NCI-H748 treated with DMSO at 0.1 percent for 48 hours (cell line): ENCODE results near the gene FAAP100.
A peak's percentile ranks its signal among the peaks of the same experiment; 100 is the strongest.
"Not testable (repeated sequence)": the region's sequence is repeated elsewhere in the genome, so short reads cannot be mapped to it uniquely, and the experiment has no call there.

Source experiments
- DNase-seq: peaks from one replicate; lab custom pipeline; 2025; lab: John Stamatoyannopoulos, UW

FAAP100 gene

GRCh38 chr17:81537856-81538555, 14.1 kb downstream of the FAAP100 start:
- peak; percentile 62 for DNase-seq

GRCh38 chr17:81537343-81537855, 14.8 kb downstream of the FAAP100 start:
- DNase-seq = peak; percentile 62

- DNase-seq = no peak
Observed at GRCh38 chr17:81536299-81537290, 15.6 kb downstream of the FAAP100 start.

- DNase-seq = no peak
Observed at GRCh38 chr17:81535480-81536298, 16.5 kb downstream of the FAAP100 start.

- DNase-seq = no peak
Observed at GRCh38 chr17:81535007-81535328, 17.2 kb downstream of the FAAP100 start.

- no peak for DNase-seq
Observed at GRCh38 chr17:81534157-81535006, 17.8 kb downstream of the FAAP100 start.

- no peak for DNase-seq
Observed at GRCh38 chr17:81533339-81534141, 18.6 kb downstream of the FAAP100 start.

GRCh38 chr17:81532490-81533287, 19.5 kb downstream of the FAAP100 start:
- no peak for DNase-seq

- DNase-seq = not testable (repeated sequence)
Observed at GRCh38 chr17:81531998-81532404, 20.2 kb downstream of the FAAP100 start.

- DNase-seq = not testable (repeated sequence)
Observed at GRCh38 chr17:81531013-81531412, 21.1 kb downstream of the FAAP100 start.

- no peak for DNase-seq
Observed at GRCh38 chr17:81529437-81529803, 22.7 kb downstream of the FAAP100 start.

- DNase-seq = peak; percentile 53
Observed at GRCh38 chr17:81528651-81529436, 23.3 kb downstream of the FAAP100 start.

- DNase-seq = no peak
Observed at GRCh38 chr17:81528384-81528650, 23.8 kb downstream of the FAAP100 start.

GRCh38 chr17:81527591-81528383, 24.4 kb downstream of the FAAP100 start, which contains the start of gene FSCN2:
Gene FSCN2 (plus strand): TSS chr17:81528377. CDS start chr17:81528532, 155 bp downstream.
- no peak for DNase-seq

- DNase-seq = no peak
Observed at GRCh38 chr17:81526662-81527571, 25.2 kb downstream of the FAAP100 start.

GRCh38 chr17:81524865-81525159, 27.3 kb downstream of the FAAP100 start:
- DNase-seq = no peak
